GM21381 (cell line): ENCODE data around the gene PPP4R1.

Experiments
- ATAC-seq: cut with Tn5 transposase; IDR thresholded peaks from one replicate; pipeline ENCODE4 v1.9.1; 2021; ENCODE audit warnings: mild to moderate bottlenecking, moderate library complexity; ENCODE audit not compliant: unreplicated experiment

The PPP4R1 gene

GRCh38 chr18:9596843-9597526 is 17.4 kb downstream of the PPP4R1 start:
- ATAC-seq: no peak

- ATAC-seq: no peak
Observed at GRCh38 chr18:9596226-9596625, 18.1 kb downstream of the PPP4R1 start.

- no peak for ATAC-seq
Observed at GRCh38 chr18:9594823-9595596, 19.3 kb downstream of the PPP4R1 start.

- ATAC-seq: no peak
Observed at GRCh38 chr18:9587924-9588323, 26.4 kb downstream of the PPP4R1 start.

GRCh38 chr18:9586814-9587213 is 27.5 kb downstream of the PPP4R1 start:
- no peak for ATAC-seq

GRCh38 chr18:9581667-9582066 is 32.7 kb downstream of the PPP4R1 start:
- ATAC-seq: no peak

- ATAC-seq: no peak
Observed at GRCh38 chr18:9578306-9578705, 36.1 kb downstream of the PPP4R1 start.

- no peak for ATAC-seq
Observed at GRCh38 chr18:9577361-9577760, 37.0 kb downstream of the PPP4R1 start.

GRCh38 chr18:9575558-9575957 is 38.8 kb downstream of the PPP4R1 start:
- no peak for ATAC-seq

- ATAC-seq: no peak
Observed at GRCh38 chr18:9574473-9575115, 39.8 kb downstream of the PPP4R1 start.

- no peak for ATAC-seq
Observed at GRCh38 chr18:9571546-9571945, 42.8 kb downstream of the PPP4R1 start.

- ATAC-seq: no peak
Observed at GRCh38 chr18:9570255-9570654, 44.1 kb downstream of the PPP4R1 start.

- no peak for ATAC-seq
Observed at GRCh38 chr18:9569178-9569577, 45.2 kb downstream of the PPP4R1 start.

- no peak for ATAC-seq
Observed at GRCh38 chr18:9568186-9568585, 46.2 kb downstream of the PPP4R1 start.

GRCh38 chr18:9565407-9565806 is 49.0 kb downstream of the PPP4R1 start:
- ATAC-seq: no peak

- no peak for ATAC-seq
Observed at GRCh38 chr18:9563331-9563730, 51.0 kb downstream of the PPP4R1 start.

GRCh38 chr18:9562584-9562983 is 51.8 kb downstream of the PPP4R1 start:
- no peak for ATAC-seq

GRCh38 chr18:9561759-9562158 is 52.6 kb downstream of the PPP4R1 start:
- no peak for ATAC-seq

- no peak for ATAC-seq
Observed at GRCh38 chr18:9559253-9559652, 55.1 kb downstream of the PPP4R1 start.

GRCh38 chr18:9558387-9559064 is 55.8 kb downstream of the PPP4R1 start:
- ATAC-seq: no peak

- no peak for ATAC-seq
Observed at GRCh38 chr18:9557250-9557943, 57.0 kb downstream of the PPP4R1 start.
